Activated CD4-positive, alpha-beta memory T cell treated with anti-CD3 and anti-CD28 coated beads, Interleukin-2, amount 10 ng/mL, durations not matched to agents 7 days and 5 days (primary cell): ENCODE data around the gene SERTAD2. TPM values are rescaled to one million over a fixed set of nuclear protein-coding genes. Genes with fewer than 3 reads are reported as not detected.

Source experiments
- CTCF ChIA-PET: fragments of 350-600 bp; sonication (Branson Sonifier 250); formaldehyde crosslinking; loops from one replicate; lab custom pipeline; 2021; ENCODE audit warnings: antibody characterized with exemption, inconsistent platforms; lab: Charles Lee
- POLR2A ChIA-PET: fragments of 350-600 bp; sonication (Branson Sonifier 250); formaldehyde crosslinking; loops from one replicate; lab custom pipeline; 2021; ENCODE audit warnings: antibody characterized with exemption; lab: Charles Lee
- DNase-seq: peaks from one replicate; pipeline ENCODE4 v3.0.0-alpha.2; 2020
- H3K27ac Mint-ChIP-seq: one replicate; pipeline ENCODE4 v1.8.0; 2021; ENCODE audit warnings: mild to moderate bottlenecking, mixed read lengths
- H3K27me3 Mint-ChIP-seq: one replicate; pipeline ENCODE4 v1.8.0; 2021; ENCODE audit warnings: mixed read lengths
- H3K36me3 Mint-ChIP-seq: one replicate; pipeline ENCODE4 v1.8.0; 2021; ENCODE audit warnings: low read depth, mixed read lengths
- H3K4me1 Mint-ChIP-seq: one replicate; pipeline ENCODE4 v1.8.0; 2021; ENCODE audit warnings: mixed read lengths
- H3K4me3 Mint-ChIP-seq: one replicate; pipeline ENCODE4 v1.8.0; 2021; ENCODE audit warnings: mild to moderate bottlenecking, mixed read lengths
- H3K9me3 Mint-ChIP-seq: one replicate; pipeline ENCODE4 v1.8.0; 2021; ENCODE audit warnings: mixed read lengths
- total RNA-seq, 2 experiments: library from RNA; stranded (reverse); gene quantifications; one replicate each; pipeline ENCODE4 v1.2.3, GENCODE V29; 2021

Gene SERTAD2
- total RNA-seq, 2 experiments from 2014 or later: 16.2 to 17.5 TPM

DNA sequence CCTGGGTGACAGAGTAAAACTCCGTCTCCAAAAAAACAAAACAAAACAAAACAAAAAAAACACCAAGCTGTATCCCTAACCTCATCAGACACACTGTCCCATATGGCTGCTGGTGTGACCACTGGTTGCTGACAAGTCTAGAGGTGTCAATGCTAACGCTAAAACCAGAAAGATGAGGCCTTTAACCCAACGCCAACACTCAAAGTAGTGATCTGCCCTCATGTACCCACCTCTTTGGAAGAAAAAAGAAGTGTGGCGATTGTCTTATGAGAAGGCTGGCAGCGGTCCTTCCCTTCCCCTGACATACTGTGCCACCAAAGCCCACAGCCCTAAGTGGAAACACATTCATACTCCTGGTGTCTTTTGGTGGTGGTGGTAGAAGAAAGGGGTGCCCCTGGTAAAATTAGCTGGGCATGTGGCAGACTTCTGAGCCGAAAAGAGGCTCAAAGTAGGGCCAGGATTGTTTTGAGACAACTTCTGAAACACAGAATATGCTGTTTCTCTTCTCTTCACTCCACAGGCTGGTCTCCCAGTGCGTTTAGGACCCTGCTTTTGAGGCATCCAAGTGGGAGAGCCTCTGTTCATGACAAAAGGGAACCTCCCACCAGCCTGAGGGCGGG, 9.8 kb downstream of the SERTAD2 start:
- peak overlapping the region; percentile 85 for H3K27ac Mint-ChIP-seq
- DNase-seq: no peak
- H3K36me3 Mint-ChIP-seq: peaks cover 2% of the 10 kb centered on the region
- peaks cover 39% of the 10 kb centered on the region for H3K4me1 Mint-ChIP-seq
- H3K9me3 Mint-ChIP-seq: no peaks in the 10 kb centered on the region
- peak overlapping the region; percentile 81 for H3K4me3 Mint-ChIP-seq
- ChIA-PET POLR2A (interaction anchor here (1.0 to 3.4 kb wide), 4 partner anchors 9 to 121 kb away, joined by 4 to 34 read pairs (median 10); partner anchors contain the start of gene SERTAD2), CTCF (interaction anchor here (0.8 to 6.2 kb wide), 14 partner anchors 10 to 229 kb away, joined by 3 to 58 read pairs (median 4); partner anchors contain the start of genes AFTPH and SERTAD2)
- H3K27me3 Mint-ChIP-seq: no peaks in the 10 kb centered on the region

DNA sequence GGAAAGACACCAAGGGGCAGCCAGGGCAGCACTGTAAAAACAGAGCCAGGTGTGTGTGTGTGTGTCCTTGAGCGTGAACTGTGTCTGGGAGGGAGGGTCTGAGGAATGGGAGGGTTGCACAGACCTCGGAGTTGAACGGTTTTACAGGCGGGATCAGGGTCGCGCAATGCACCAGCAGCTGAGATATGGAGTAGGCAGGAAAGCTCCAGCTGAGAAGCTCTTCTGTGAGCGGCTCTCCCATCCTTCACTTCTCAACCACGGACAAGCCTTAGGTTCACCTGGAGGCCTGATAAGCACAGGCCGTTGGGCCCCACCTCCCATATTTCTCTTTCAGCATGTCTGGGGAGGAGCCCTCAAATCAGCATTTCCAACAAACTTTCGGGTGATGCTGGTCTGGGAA, 12.1 kb downstream of the SERTAD2 start:
- H3K4me1 Mint-ChIP-seq: peaks cover 54% of the 10 kb centered on the region
- no peak overlapping the region for H3K27ac Mint-ChIP-seq
- POLR2A ChIA-PET: no interaction called here
- CTCF ChIA-PET: interaction anchor here (0.6 to 6.2 kb wide), 4 partner anchors 13 to 126 kb away, joined by 3 to 58 read pairs (median 4); partner anchors contain the start of gene SERTAD2
- H3K27me3 Mint-ChIP-seq: no peaks in the 10 kb centered on the region
- H3K4me3 Mint-ChIP-seq: no peak overlapping the region
- no peak for DNase-seq
- H3K36me3 Mint-ChIP-seq: peaks cover 4% of the 10 kb centered on the region
- no peaks in the 10 kb centered on the region for H3K9me3 Mint-ChIP-seq

DNA sequence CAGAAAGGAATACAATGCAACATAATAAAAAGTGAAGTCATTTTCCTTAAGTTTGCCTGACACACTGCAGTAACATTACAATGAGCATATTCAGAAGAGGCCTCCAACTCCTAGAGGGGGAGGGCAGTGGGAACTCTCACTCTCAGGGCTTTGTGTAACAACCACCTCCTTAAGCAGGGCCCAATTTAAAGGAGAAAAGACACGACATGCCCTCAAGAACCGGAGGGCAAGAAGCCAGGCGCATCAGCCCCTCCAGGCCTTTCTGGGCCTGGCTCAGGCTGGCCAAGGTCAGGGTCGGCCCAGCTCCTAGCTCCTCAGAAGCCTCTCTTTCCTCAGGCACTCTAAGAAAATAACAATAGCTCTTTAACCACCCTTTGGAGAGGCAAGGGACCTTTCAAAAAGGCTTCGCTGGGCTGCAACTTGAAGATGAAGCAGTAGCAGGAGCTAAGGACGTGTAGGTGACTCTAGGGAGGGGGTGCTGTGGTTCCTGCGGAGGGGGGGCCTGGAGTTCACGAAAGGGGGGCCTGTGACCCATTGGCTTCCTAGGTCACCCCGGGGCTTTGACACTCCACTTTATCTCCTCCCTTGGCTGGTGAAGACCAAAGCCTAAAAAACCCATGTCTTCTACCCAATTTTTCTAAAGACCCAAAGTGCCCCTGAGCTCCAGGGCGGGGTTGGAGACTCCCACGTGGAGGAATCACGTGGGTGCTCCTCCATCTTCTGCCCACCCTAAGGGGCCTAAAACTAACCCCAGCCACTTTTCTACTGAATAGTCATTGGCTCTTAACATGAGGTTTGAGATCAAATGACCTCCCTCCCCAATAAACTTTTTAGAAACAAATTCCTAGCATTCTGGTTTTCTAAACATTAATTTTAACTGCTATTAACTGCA, 13.3 kb downstream of the SERTAD2 start:
- H3K4me1 Mint-ChIP-seq: peaks cover 56% of the 10 kb centered on the region
- no peak overlapping the region for H3K4me3 Mint-ChIP-seq
- peaks cover 13% of the 10 kb centered on the region for H3K36me3 Mint-ChIP-seq

DNA sequence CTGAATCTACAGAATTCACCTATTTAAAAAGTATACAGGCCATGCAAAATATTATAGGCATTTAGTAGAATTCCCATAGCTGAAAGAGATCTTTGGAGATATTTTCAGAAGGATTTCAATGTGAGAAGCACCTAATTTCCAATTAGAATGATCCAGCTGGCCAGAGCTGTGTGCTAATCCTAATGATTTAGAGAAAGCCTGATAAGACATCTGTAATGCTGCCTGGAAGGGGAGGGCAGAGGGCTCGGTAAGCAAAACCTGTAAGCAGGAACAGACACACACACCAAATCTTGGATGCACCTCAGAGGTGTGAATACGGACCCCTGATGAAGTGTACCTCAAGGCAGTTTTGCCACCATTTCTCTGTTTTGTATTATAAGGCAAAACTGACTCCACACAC, 14.0 kb downstream of the SERTAD2 start:
- Mint-ChIP-seq H3K9me3 (no peaks in the 10 kb centered on the region), H3K36me3 (peaks cover 17% of the 10 kb centered on the region), H3K27ac (no peak overlapping the region), H3K27me3 (no peaks in the 10 kb centered on the region), H3K4me1 (peaks cover 51% of the 10 kb centered on the region), H3K4me3 (no peak overlapping the region)
- DNase-seq: no peak
- CTCF ChIA-PET: interaction anchor here (1.3 kb wide), 1 partner anchor 233 kb away, joined by 3 read pairs; no protein-coding TSS in a partner anchor
- POLR2A ChIA-PET: no interaction called here

More for the DNA sequence above, 13.3 kb downstream of the SERTAD2 start:
- H3K9me3 Mint-ChIP-seq: no peaks in the 10 kb centered on the region
- no peak for DNase-seq
- ChIA-PET POLR2A (interaction anchor here (1.0 kb wide), 1 partner anchor 199 kb away, joined by 3 read pairs; no protein-coding TSS in a partner anchor), CTCF (interaction anchor here (0.9 to 1.3 kb wide), 2 partner anchors 22 to 233 kb away, joined by 3 read pairs; no protein-coding TSS in a partner anchor)
- no peak overlapping the region for H3K27ac Mint-ChIP-seq
- no peaks in the 10 kb centered on the region for H3K27me3 Mint-ChIP-seq

DNA sequence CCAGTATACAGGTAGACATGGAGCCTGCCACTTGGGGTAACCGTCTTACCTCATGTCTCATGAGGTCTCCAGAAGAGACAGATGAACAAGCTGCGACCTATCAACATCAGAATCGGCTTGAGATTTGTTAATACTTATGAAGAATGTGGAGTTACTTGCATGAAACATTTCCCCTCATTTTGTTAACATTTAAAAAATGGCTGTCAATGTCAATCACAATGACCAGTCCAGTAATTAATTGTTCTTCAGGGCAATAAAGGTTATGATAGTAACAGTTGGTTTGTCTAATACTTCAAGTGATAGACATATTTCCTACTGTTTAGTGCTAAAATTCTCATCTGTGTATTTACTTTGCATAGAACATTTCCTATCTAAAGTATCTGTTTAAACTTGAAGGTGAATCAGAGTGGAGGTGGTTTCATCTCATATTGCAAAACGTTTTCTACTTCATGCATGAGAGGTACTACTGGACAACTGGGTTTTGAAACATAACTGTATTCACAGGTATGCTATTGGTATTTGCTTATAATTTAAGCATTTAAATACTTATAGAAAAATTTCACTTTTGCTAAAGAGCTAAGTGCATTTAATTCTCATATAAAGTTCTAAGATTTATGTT, 15.1 kb downstream of the SERTAD2 start:
- Mint-ChIP-seq H3K4me3 (no peak overlapping the region), H3K9me3 (no peaks in the 10 kb centered on the region), H3K4me1 (peaks cover 41% of the 10 kb centered on the region), H3K36me3 (peaks cover 18% of the 10 kb centered on the region), H3K27ac (no peak overlapping the region), H3K27me3 (no peaks in the 10 kb centered on the region)
- CTCF ChIA-PET: interaction anchor here (2.5 kb wide), 1 partner anchor 7 kb away, joined by 19 read pairs; no protein-coding TSS in a partner anchor
- DNase-seq: no peak
- POLR2A ChIA-PET: no interaction called here

DNA sequence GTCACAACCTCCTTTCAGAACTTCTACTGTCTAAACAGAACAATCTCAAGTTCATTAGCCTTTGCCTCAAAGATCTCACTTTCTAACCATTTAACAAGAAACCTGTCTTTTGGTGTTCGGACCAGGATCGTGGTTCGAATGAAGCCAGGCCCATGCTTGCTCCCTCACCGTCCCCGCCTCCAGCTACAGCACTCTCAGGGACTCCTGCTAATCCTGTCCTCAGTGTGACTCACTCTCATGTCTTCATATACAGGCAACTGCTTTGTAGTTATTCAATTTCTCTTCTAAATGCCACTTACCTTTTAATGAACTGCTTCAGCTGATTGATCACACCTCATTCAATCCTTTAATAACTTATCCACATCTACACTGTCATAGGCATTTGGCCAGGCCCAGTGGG, 15.8 kb downstream of the SERTAD2 start:
- DNase-seq: no peak
- Mint-ChIP-seq H3K27me3 (no peaks in the 10 kb centered on the region), H3K36me3 (peaks cover 21% of the 10 kb centered on the region), H3K27ac (no peak overlapping the region), H3K9me3 (no peaks in the 10 kb centered on the region), H3K4me1 (peaks cover 36% of the 10 kb centered on the region), H3K4me3 (no peak overlapping the region)
- POLR2A ChIA-PET: no interaction called here
- CTCF ChIA-PET: interaction anchor here (1.2 to 2.5 kb wide), 2 partner anchors 8 to 51 kb away, joined by 3 to 19 read pairs; no protein-coding TSS in a partner anchor

DNA sequence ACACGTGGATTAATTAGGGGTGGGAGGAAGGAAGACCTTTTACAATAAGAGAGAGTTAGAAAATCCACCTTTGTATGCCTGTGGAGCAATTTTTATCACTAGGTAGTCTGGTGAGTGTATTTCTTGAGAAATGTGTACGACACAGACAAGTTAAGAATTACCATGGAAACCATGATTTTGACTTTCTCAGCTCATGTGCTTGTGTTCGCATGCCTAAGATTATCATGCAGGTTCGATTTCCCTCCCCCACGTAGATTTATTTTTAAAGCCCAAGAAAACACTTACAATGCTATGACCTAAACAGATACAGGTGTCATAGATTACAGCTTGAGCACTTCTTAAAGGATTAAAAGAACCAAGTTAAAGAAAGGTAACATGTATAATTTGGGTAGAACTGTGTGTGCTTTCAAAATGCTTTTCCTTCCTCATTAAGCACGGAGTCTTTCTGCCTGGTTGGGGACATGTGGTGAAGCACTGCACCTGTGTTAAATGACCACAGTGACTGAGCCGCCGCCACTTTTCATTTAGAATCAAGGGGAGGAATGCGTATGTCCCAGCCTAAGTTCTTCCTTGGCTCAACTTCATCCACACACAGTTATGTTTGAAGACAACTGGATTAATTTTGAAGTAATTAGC, 16.6 kb downstream of the SERTAD2 start:
- Mint-ChIP-seq H3K36me3 (peaks cover 21% of the 10 kb centered on the region), H3K4me3 (no peak overlapping the region), H3K27ac (peak overlapping the region; percentile 59), H3K27me3 (no peaks in the 10 kb centered on the region), H3K4me1 (peaks cover 33% of the 10 kb centered on the region), H3K9me3 (no peaks in the 10 kb centered on the region)
- ChIA-PET CTCF (interaction anchor here (1.2 to 2.5 kb wide), 4 partner anchors 9 to 114 kb away, joined by 3 to 19 read pairs (median 4); partner anchors contain the start of gene SERTAD2), POLR2A (interaction anchor here (1.1 to 1.2 kb wide), 2 partner anchors 15 to 29 kb away, joined by 3 to 6 read pairs; no protein-coding TSS in a partner anchor)
- no peak for DNase-seq

DNA sequence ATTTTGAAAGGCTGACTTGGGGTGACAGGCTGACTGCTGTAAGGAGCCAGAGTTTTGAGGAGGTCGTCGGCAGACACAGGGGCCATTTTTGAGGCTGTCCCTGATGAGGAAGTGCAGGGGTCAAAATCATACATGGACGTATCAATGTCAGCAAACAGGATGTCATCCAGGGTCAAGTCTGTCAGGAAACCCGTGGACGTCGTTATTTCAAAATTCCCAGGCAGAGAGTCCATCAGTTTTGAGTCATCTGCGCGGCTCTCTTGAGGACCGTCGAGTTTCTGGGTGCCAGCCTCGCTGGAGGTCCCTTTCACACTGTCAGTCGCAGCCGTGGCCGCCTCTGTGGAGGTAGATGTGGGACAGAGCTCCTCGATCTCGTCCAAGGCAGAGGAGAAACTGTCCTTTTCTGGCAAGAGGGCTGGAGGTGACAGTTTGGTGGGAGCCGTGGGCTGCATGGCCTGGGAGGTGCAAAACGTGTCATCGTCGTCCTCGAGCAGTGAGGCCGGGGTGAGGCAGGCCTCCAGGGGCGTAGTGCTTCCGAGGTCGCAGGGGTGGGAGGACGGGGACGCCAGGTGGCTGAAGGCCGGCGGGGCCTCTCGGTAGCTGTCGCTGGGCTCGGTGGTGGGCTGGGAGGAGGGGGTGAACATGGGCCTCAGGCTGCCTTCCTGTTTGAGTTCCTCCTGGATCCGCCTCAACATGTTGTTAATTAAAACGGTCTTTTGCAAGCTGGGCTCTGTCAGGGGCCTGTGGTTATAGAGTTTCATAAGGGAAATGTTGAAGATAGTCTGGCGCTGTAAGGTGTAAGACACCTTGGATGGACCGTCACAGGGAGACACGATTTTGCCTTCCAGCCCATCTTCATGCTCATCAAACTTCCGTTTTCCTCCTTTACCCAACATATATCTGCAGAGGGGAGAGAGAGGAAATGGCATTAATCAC, 17.5 kb downstream of the SERTAD2 start:
- H3K27me3 Mint-ChIP-seq: no peaks in the 10 kb centered on the region
- no peaks in the 10 kb centered on the region for H3K9me3 Mint-ChIP-seq
- peaks cover 30% of the 10 kb centered on the region for H3K4me1 Mint-ChIP-seq
- ChIA-PET CTCF (interaction anchor here (1.2 to 2.5 kb wide), 3 partner anchors 10 to 115 kb away, joined by 3 to 19 read pairs (median 5); partner anchors contain the start of gene SERTAD2), POLR2A (interaction anchor here (1.1 to 1.2 kb wide), 2 partner anchors 16 to 28 kb away, joined by 3 to 6 read pairs; no protein-coding TSS in a partner anchor)
- peak; percentile 15 for DNase-seq
- H3K27ac Mint-ChIP-seq: peak overlapping the region; percentile 59
- H3K36me3 Mint-ChIP-seq: peaks cover 18% of the 10 kb centered on the region
- no peak overlapping the region for H3K4me3 Mint-ChIP-seq

DNA sequence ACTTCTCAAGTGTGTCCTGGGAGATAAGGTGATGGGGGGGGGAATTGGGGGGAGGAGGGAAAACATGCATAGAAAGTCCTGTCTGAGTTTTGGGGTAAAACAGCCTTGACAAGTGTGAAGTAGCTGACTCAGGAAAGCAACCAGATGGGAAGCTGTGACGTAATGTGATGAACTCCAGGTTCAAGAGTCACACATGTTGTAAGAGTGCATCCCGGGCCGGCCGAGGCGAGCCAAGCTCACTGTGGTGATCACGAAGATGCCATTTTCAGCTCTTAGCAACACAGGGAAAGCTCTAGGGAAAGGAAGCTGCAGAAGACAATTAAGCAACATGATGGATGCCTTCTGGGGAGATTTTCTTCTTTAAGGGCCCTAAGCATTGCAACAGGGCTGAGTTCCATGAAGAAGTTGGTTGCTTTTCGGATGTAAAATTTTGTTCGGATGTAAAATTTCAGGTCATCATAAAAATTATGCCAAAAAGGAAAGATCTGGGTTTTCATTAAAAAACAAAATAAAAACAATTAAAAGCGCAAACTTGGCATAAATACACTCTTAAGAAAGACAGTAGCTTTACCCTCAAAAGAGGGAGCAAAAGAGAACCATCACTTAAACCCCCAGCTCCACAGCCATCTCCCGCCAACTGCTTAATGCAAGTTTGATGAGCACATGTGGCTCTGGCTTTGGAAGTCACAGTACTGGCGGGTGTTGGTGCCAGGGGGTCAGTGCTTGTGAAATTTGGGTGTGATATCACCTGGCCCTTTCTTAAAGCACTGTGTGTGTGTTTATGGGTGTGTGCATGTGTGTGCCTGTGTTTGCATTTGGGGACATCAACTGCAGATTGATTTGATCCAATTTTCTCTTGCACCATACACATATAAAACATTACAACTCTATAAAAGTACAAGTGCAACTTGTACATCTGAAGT, 19.1 kb downstream of the SERTAD2 start:
- peaks cover 30% of the 10 kb centered on the region for H3K4me1 Mint-ChIP-seq
- ChIA-PET CTCF (interaction anchor here (0.6 to 1.3 kb wide), 3 partner anchors 12 to 197 kb away, joined by 3 to 4 read pairs (median 3); no protein-coding TSS in a partner anchor), POLR2A (no interaction called here)
- no peak overlapping the region for H3K4me3 Mint-ChIP-seq
- H3K27me3 Mint-ChIP-seq: no peaks in the 10 kb centered on the region
- DNase-seq: peak; percentile 10
- H3K9me3 Mint-ChIP-seq: no peaks in the 10 kb centered on the region
- no peak overlapping the region for H3K27ac Mint-ChIP-seq
- peaks cover 18% of the 10 kb centered on the region for H3K36me3 Mint-ChIP-seq
